ENCODE results near the gene TLE3. TPM values are rescaled to one million over a fixed set of nuclear protein-coding genes. Genes with fewer than 3 reads are reported as not detected.

The TLE3 gene
- total and polyA plus RNA-seq, 2 of the 4 experiments (the other 2 are of a cell fraction): 6.5 to 16.3 TPM

DNA sequence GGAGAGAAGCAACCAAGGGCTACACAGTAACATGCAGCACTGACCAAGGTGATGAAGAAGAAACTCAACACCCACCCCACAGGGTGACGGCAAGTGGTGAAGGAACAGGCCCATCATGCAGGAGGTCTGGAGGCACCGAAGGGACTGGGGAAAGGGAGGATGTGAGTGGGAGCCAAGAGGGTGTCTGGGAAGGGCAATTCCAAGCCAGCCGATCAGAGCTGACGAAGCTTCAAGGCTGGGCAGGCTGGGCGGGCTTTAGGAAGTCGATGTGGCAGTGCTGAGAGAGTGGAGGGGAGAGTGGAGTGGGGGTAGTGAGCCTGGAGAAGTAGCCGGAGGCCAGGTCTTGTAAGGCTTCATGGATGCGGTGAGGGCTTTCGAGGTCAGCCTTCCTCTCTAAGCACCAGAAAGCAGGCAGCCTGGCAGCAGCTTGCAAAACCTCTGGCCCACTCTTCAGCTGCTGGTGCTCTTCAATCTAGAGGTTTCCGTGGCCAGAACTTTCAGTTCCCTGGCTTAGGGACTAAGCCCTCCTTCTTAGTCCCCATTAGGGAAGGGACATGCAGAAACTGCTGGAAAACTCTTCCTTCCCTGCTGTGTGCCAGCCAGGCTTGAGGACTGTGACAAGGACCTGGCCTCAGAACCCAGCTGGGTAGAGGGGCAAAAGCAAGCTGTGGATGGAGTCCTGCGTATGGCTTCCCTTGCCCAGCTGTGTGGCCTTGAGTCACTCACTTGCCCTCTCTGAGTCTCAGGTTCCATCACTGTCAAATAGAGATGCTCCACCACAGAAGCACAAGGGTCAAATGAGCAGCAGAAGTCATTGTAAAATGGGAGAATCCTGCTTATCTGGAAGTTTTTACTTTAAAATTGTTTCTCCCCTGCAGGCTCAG is 72.1 kb downstream of the TLE3 start:
- Histone ChIP-seq H3K27ac (ENCODE audit: insufficient read depth, low read length) (no peak overlapping the region), H3K4me3 (ENCODE audit: insufficient read depth, low read depth, low read length) (no peak overlapping the region), H3K79me1 (ENCODE audit: low read depth in 1 of 2, low read length in 2 of 2) (no peaks in the 10 kb centered on the region), H3K56ac (ENCODE audit: extremely low read depth, insufficient read depth, low read length) (no peak overlapping the region), H3K18ac (ENCODE audit: low read depth, low read length) (no peak overlapping the region), H2AK9ac (replicated peaks; ENCODE audit: low read depth, low read length, poor library complexity) (no peak overlapping the region), H2AFZ (replicated peaks; ENCODE audit: low read length, poor library complexity) (no peak overlapping the region), H3K9ac (ENCODE audit: low read depth, low read length) (no peak overlapping the region), H2BK20ac (ENCODE audit: low read depth, low read length) (no peak overlapping the region), H4K91ac (ENCODE audit: insufficient read depth, low read depth, low read length) (no peak overlapping the region), H4K8ac (ENCODE audit: low read depth in 2 of 2, low read length in 2 of 2) (no peak overlapping the region), H2AK5ac (ENCODE audit: low read depth, low read length) (no peak overlapping the region), H2BK15ac (ENCODE audit: low read depth, low read length) (no peak overlapping the region), H3K14ac (replicated peaks; ENCODE audit: low read depth, low read length) (no peak overlapping the region), H3K4me2 (ENCODE audit: low read depth, low read length) (no peak overlapping the region), H3K36me3 (ENCODE audit: control insufficient read depth, insufficient read depth, low read length) (no peaks in the 10 kb centered on the region), H4K20me1 (ENCODE audit: insufficient read depth, low read length) (no peaks in the 10 kb centered on the region), H3K9me1 (ENCODE audit: insufficient read depth, low read length) (peaks cover 3% of the 10 kb centered on the region; the same call in 1 of the 2 replicates), H4K5ac (ENCODE audit: low read depth, low read length) (no peak overlapping the region), H3K4me1 (ENCODE audit: control insufficient read depth, insufficient read depth, low read length) (peaks cover 4% of the 10 kb centered on the region; the same call in 1 of the 2 replicates), H3K23ac (ENCODE audit: low read depth, low read length) (no peak overlapping the region), H2BK5ac (ENCODE audit: low read depth, low read length, poor library complexity, severe bottlenecking) (no peak overlapping the region), H3K27me3 (ENCODE audit: control insufficient read depth, insufficient read depth, low read length) (peaks cover 53% of the 10 kb centered on the region), H3K4ac (ENCODE audit: low read depth, low read length) (no peak overlapping the region), H2BK120ac (ENCODE audit: low read depth, low read length) (no peak overlapping the region), H3K9me3 (ENCODE audit: control insufficient read depth, insufficient read depth, low read length) (no peaks in the 10 kb centered on the region)
- ChIA-PET POLR2A (ENCODE audit: unreplicated experiment) (no interaction called here), CTCF (no interaction called here)
- in situ Hi-C loops (cut with MboI; ENCODE audit: low sequenced_read_pairs): no loop called here
- ATAC-seq (ENCODE audit: low read depth) (no peak), DNase-seq (no peak)
- no peak for TF ChIP-seq RAD21 (IDR thresholded peaks at IDR 0.05; ENCODE audit: low read length)
- TF ChIP-seq USF2 (IDR thresholded peaks at IDR 0.05; ENCODE audit: low read depth, low read length): no peak
- no peak for TF ChIP-seq RFX5 (IDR thresholded peaks at IDR 0.05; ENCODE audit: low read depth, low read length)
- TF ChIP-seq SMC3 (IDR thresholded peaks at IDR 0.05; ENCODE audit: low read depth, low read length): no peak
- intact Hi-C loops (cut with micrococcal nuclease): no loop called here
- BruUV-seq (replicated peaks): no TSS peak
- 78% methylated on average over 6 of the region's 11 CpGs; no CpG with 5 or more reads in 1 of the 2 experiments for WGBS, 2 experiments (ENCODE audit: extremely low coverage in 2 of 2, insufficient read length in 1 of 2)
- dilution Hi-C loops (cut with HindIII; ENCODE audit: low sequenced_read_pairs, unreplicated experiment): no loop called here
